Measurements from ENCODE around the gene OR13C8.
"Not testable (repeated sequence)": the region's sequence is repeated elsewhere in the genome, so short reads cannot be mapped to it uniquely, and the experiment has no call there.

GRCh38 chr9:104598749-104599148, 29.8 kb downstream of the OR13C8 start:
- not testable (repeated sequence) for TF ChIP-seq CTCF (conservative IDR thresholded peaks at IDR 0.05; ENCODE audit: low read length); EZH2phosphoT487 (IDR thresholded peaks at IDR 0.05; ENCODE audit: borderline replicate concordance, low read depth, low read length)

All from OCI-LY7 (cell line).